ENCODE data around the gene TXNDC12. TPM values are rescaled to one million over a fixed set of nuclear protein-coding genes. Genes with fewer than 3 reads are reported as not detected.

The TXNDC12 gene
- total and polyA plus RNA-seq, 12 donors: 15.6 to 34.9 (median 27.3) TPM

GRCh38 chr1:52059321-52059720, 4.3 kb upstream of the TXNDC12 start:
- H3K27me3 ChIP-seq: no peaks in the 10 kb centered on the region
- no peaks in the 10 kb centered on the region for H3K9me3 ChIP-seq
- no peak overlapping the region for H3K4me3 ChIP-seq
- no peak for DNase-seq
- H3K27ac ChIP-seq: no peak overlapping the region
- ATAC-seq: no peak
- TF ChIP-seq CTCF (IDR thresholded peaks at IDR 0.05): no peak
- peaks cover 2 to 43% (median 31%) of the 10 kb centered on the region in 9 donors for H3K4me1 ChIP-seq
- intact Hi-C loops (cut with DNase I): loop anchor here in 1 of 10 donors (5.0 kb wide), 1 partner anchor 182 kb away; the partner anchor contains the start of gene NRDC
- peaks cover 0 to 47% (median 21%) of the 10 kb centered on the region in 9 donors for H3K36me3 ChIP-seq

GRCh38 chr1:52057876-52058415, 3.0 kb upstream of the TXNDC12 start:
- no peaks in the 10 kb centered on the region for H3K27me3 ChIP-seq
- peak overlapping the region in 3 of 10 donors; percentile 86 to 97 (median 92) for H3K4me3 ChIP-seq
- peaks cover 2 to 53% (median 37%) of the 10 kb centered on the region in 9 donors for H3K4me1 ChIP-seq
- peak overlapping the region in 3 of 10 donors; percentile 4 to 97 (median 96) for H3K27ac ChIP-seq
- DNase-seq: no peak
- H3K36me3 ChIP-seq: peaks cover 0 to 39% (median 17%) of the 10 kb centered on the region in 9 donors
- 84 to 88% methylated on average over 1 of the region's 1 CpG for WGBS, 2 donors
- no peak for ATAC-seq
- intact Hi-C loops (cut with DNase I): loop anchor here in 1 of 10 donors (5.0 kb wide), 1 partner anchor 181 kb away; the partner anchor contains the start of gene NRDC
- no peak for TF ChIP-seq CTCF (IDR thresholded peaks at IDR 0.05)
- H3K9me3 ChIP-seq: no peaks in the 10 kb centered on the region

GRCh38 chr1:52057255-52057654, 2.3 kb upstream of the TXNDC12 start:
- H3K9me3 ChIP-seq: no peaks in the 10 kb centered on the region
- peaks cover 2 to 53% (median 37%) of the 10 kb centered on the region in 9 donors for H3K4me1 ChIP-seq
- TF ChIP-seq CTCF (IDR thresholded peaks at IDR 0.05): no peak
- intact Hi-C loops (cut with DNase I): loop anchor here in 1 of 10 donors (5.0 kb wide), 1 partner anchor 180 kb away; the partner anchor contains the start of gene NRDC
- WGBS, 2 donors: 15 to 22% methylated on average over 1 of the region's 1 CpG
- no peak for ATAC-seq
- no peak for DNase-seq
- H3K27me3 ChIP-seq: no peaks in the 10 kb centered on the region
- H3K4me3 ChIP-seq: peak overlapping the region in 8 of 10 donors; percentile 73 to 99 (median 90)
- peak overlapping the region in 5 of 10 donors; percentile 88 to 97 (median 91) for H3K27ac ChIP-seq
- H3K36me3 ChIP-seq: peaks cover 0 to 39% (median 14%) of the 10 kb centered on the region in 9 donors

- intact Hi-C loops (cut with DNase I): loop anchor here in 1 of 10 donors (5.0 kb wide), 1 partner anchor 180 kb away; the partner anchor contains the start of gene NRDC
- TF ChIP-seq CTCF (IDR thresholded peaks at IDR 0.05): no peak
- peak overlapping the region in 9 of 10 donors; percentile 86 to 97 (median 91) for H3K27ac ChIP-seq
Measured at GRCh38 chr1:52056937-52057231, 1.9 kb upstream of the TXNDC12 start.

More at GRCh38 chr1:52056937-52057231, 1.9 kb upstream of the TXNDC12 start:
- no peaks in the 10 kb centered on the region for H3K9me3 ChIP-seq
- peak overlapping the region; percentile 73 to 99 (median 90) for H3K4me3 ChIP-seq
- no peaks in the 10 kb centered on the region for H3K27me3 ChIP-seq
- H3K36me3 ChIP-seq: peaks cover 0 to 40% (median 14%) of the 10 kb centered on the region in 9 donors
- H3K4me1 ChIP-seq: peaks cover 2 to 53% (median 37%) of the 10 kb centered on the region in 9 donors
- DNase-seq (no peak), ATAC-seq (no peak)
- 0 to 2% methylated on average over 4 of the region's 4 CpGs for WGBS, 2 donors
